Measurements from ENCODE around the gene ALG8.

Gene ALG8

DNA sequence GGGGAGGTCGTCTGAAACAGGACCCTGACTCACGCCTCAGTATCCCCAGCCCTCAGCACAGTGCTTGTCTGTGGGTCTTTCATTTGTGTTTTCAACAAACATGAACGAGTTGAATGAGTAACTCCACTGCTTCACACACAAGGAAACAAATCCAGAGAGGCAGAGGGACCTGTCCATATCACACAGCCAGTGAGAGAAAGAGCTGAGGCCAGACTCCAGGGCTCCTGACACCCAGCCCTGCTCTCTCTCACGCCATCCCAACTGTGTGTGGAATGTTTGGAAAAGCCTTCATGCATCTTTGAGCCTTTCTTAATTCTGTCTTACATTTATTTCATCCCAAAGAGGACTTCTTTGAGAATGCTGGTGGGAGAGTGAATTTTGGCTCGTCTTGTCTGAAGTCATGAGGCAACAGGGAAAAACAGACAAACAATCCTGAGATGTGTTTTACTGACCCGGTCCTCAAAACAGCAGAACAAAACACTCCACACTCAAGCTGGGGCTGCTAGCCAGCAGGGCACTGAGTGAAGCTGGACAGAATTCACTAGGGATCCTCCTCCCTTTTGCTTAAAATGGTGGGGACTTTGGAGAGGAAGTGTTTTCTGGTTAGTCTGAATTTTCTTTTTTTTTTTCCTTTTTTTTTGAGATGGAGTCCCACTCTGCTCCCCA is 19.7 kb upstream of the ALG8 start:
- no peak for DNase-seq (ENCODE audit: low spot score)

DNA sequence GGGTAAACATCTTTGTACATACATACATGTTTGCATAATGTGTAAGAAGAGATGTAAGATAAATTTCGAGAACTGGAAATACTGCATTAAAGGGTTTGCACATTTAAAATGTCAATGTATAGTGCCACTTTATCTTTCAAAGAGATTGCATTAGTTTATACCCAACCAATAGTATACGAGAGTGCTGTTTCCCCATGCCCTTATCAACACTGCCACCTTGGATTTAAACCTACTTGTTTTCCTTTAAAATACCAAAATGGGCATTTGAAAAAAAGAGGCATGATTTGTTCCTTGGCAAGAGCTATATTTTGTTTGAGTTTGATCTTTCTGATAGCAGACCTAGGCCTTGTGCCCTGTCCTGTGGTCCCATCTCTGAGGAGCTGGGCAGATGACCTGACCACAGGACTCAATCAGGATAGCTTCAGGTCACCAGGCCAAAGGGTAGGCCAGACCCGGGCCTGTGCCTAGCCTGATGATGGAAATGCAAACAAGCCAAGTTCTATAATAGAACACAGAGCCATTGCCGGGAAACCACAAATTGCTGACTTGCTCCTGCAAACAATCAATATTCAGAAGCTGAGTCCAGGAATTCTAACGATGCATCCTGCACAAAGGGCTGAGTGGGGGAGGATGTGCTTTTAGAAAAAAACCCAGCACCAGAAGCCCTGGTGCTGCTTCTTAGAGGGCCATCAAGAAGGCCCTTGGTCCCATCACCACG is 16.9 kb upstream of the ALG8 start:
- no peak for DNase-seq (ENCODE audit: low spot score)

DNA sequence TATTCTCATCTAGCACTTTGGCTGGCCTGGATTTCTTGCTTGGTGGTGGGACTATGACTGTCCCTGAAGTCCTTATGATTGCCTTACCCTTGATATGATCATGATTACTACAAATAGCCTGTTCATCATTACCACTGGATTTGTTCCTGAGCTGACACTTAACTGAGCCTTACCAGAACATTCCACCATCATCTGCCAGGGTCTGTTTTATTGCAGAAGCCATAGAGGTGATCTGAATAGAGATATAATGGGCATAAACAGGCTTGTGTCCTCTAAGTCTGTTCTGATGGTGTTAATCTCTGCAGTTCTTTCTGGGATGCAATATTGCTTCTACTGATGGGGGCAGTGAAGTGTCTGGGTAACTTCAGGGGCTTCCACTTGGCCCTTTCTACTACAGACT is 12.4 kb upstream of the ALG8 start:
- DNase-seq (ENCODE audit: low spot score) = no peak

DNA sequence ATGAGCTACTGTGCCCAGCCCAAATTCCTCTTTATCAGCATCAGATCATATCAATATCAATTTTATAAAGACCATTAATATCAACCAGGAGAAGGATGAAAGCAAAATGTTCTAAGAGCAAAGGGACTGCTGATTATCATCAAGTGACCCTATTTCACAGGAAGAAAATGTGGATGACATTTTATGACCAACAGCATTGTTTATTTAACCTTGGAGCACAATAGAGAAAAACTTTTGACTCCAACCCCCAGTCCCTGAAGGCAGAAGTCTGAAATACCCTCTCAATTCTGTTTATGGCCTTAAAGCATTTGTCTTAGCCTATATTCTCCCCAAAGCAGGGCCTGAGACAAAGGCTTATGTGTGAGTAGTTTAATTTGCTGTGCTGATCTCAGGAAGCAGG is 11.3 kb upstream of the ALG8 start:
- no peak for DNase-seq (ENCODE audit: low spot score)

DNA sequence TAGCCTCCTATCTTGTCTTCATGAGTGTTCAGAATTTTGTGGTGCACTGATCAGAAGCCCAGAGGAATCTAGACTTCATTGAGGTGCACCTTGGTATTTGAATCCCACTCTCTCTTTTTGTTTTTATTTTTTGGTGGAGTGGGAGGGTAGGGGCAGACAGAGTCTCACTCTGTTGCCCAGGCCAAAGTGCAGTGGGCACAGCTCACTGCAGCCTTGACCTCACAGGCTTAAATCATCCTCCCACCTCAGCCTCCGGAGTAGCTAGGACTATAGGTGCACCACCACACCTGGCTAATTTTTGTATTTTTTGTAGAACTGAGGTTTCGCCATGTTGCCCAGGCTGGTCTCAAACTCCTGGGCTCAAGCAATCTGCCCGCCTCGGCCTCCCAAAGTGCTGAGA is 10.9 kb upstream of the ALG8 start:
- no peak for DNase-seq (ENCODE audit: low spot score)

DNA sequence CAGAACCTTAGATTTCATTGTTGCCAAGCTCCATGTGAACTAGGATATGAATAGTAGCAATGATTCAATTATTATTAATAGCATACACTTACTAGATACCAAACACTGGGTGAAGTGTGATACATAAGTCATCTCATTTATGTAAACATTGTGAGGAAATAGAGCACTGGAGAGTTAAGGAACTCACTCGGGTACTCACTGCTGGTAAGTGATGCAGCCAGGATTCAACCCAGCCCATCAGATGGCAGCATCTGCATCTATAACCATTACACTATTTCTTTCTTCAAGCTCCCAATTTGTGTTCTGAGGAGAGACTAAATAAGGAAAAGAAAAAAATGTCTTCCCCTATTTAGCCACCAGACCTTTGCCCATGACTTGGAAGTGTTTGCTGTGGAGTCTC is 10.2 kb upstream of the ALG8 start:
- no peak for DNase-seq (ENCODE audit: low spot score)

DNA sequence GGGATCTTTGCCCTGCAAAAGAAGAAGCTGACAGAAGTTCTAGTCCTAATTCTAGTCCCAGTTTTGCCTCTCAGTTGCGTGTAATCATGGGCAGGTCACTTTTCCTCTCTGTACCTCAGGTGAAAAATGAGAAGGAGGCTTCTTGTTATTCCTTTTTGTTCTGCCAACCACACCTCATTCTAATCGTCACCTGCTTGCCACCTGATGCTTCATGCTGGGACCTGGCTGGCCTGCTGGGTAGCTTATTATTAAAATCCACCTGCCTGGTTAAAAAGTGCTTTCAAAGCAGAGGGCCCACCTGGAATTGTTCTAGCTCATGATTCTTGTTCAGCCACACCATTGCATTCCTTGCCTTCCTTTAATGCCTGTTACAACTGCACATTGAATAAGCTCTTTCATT is 8.4 kb upstream of the ALG8 start:
- no peak for DNase-seq (ENCODE audit: low spot score)

DNA sequence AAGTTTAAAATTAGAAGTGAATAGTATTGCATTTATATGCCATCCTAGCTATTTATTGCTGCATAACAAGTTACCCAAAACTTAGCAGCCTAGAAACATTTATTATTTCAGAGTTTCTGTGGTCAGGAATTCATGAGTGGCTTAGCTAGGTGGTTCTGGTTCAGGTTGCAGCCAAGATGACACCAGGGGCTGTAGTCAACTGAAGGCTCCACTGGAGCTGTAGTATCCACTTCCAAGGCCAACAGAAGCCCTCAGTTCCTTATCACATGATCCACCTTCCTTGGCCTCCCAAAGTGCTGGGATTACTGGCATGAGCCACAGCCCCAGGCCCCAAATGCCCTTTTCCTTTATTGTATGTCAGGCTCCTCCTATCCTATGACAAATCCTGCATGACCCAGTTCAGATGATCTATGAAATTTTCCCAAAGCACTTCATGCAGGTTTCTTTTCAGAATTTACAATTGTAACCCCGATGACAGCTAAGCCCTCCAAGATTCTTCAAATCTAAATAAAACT is 6.1 kb upstream of the ALG8 start:
- DNase-seq (ENCODE audit: low spot score) = no peak

DNA sequence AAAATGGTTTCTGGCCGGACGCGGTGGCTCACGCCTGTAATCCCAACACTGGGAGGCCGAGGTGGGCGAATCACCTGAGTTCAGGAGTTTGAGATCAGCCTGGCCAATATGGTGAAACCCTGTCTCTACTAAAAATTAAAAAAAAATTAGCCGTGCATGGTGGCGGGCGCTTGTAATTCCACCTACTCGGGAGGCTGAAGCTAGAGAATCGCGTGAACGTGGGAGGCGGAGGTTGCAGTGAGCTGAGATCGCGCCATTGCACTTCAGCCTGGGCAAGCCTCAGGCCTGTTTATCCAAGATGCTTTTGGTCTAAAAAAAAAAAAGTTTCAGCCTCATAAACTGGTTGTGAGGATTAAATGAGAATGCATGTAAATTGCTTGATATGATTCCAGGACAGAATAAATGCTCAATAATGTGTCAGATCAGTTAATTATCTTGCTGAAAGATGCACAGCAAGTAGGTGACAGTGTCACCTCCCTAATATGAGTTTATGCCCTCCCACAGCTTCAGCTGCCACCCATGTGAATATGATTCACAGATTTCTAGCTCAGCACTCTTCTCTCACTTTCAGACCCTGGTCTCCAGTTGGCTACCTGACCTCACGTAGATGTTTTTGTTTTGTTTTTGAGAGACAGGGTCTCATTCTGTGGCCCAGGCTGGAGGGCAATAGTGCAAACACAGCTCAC is 1.1 kb upstream of the ALG8 start:
- no peak for DNase-seq (ENCODE audit: low spot score)

DNA sequence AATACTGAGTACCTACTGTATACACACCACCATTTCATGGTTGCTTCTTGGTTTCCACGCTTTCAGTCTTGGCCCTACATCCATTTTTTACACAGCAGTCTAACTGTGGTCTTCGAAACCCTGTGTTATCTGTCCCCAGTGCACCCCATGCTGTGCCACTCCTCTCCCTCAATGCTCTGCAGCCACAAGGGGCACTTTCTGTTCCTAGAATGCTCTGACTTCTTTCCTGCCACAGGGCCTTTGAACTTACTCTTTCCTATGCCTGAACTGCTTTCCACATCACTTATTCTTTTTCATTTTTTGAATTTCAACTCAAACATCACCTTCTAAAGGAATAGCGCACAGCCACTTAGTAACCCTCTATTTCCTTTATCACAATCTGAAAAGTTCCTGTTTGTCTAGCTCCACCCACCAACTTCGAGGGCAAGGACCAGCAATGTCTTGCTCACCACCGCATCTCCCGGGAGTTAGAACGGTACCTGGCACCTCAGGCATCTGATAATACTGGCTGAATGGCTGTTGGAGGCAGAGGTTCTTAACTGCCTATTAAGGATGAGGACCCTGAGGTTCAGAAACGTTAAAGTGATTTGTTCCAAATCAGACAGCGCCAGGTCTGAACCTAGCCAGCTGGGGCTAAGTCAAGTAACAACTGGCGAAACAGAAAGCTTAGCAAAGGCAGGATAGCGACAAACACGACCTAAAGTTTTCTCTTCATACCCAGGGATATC is 568 bp downstream of the ALG8 start:
- peak; percentile 16 for DNase-seq (ENCODE audit: low spot score)

DNA sequence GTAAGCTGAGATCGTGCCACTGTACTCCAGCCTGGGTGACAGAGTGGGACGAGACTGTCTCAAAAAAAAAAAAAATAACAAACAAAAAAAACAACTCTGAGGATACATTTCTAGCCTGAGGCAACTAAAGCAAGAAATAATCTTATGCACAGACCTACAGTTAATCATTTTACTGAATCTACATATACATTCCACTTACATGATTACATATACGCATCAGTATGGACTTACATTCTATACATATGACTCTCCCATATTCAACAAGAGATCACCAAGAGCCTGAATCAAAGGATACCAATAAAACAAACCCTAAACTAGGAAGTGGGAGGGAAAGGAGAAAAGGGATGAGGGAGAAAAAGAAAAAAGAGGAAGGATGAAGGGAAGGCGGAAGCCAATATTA is 1.1 kb downstream of the ALG8 start:
- DNase-seq (ENCODE audit: low spot score) = no peak

DNA sequence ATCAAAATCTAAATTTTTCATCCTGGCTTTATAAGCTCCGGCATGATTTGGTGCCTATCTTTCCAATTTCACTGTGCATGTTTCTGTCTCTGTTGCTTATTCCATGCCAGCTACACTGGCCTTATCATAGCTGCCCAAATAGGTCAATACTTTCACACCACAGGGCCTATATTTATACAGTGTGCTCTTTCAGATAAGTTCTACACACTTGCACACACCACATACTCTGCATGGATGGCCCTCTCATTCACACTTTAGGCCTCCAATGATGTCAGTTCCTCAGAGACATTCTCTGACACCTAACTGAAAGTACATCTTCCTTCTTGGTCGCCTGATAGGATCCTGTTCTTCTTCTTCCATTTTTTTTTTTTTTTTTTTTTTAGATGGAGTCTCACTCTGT is 7.0 kb downstream of the ALG8 start:
- no peak for DNase-seq (ENCODE audit: low spot score)

DNA sequence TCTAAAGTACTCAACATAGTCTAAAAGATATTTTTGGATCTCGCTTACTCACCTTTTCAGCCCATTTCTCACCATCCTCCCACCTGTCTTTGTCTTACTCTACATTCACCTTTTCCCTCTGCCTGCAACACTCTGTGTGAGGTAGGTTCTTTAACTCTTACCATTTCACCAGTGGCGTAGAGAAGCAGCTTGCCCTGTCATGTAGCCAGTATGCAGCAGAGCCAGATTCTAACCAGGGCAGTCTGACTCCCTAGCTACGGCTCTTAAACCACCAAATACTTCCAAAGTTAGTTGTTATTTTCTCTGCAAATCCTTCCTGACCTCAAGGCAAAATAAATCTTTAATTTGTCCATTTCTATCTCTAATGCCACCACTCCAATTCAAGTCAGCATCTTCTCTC is 7.5 kb downstream of the ALG8 start:
- no peak for DNase-seq (ENCODE audit: low spot score)

DNA sequence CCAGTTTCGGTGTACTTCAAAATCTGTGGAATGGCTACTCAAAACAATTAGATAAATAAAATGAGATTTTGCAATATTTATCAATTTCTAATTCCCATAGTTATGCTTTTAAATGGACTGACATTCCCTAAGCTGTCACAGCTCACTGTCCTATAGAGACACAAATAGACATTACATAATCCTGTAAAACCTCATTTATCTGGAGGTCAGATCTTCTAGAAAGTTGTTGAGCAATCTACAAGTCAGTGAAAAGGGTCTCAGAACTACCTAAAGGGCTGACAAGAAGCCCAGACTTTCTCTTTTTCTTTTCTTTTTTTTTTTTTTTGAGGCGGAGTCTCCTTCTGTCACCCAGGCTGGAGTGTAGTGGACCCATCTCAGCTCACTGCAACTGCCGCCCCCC is 12.0 kb downstream of the ALG8 start:
- DNase-seq (ENCODE audit: low spot score) = no peak

DNA sequence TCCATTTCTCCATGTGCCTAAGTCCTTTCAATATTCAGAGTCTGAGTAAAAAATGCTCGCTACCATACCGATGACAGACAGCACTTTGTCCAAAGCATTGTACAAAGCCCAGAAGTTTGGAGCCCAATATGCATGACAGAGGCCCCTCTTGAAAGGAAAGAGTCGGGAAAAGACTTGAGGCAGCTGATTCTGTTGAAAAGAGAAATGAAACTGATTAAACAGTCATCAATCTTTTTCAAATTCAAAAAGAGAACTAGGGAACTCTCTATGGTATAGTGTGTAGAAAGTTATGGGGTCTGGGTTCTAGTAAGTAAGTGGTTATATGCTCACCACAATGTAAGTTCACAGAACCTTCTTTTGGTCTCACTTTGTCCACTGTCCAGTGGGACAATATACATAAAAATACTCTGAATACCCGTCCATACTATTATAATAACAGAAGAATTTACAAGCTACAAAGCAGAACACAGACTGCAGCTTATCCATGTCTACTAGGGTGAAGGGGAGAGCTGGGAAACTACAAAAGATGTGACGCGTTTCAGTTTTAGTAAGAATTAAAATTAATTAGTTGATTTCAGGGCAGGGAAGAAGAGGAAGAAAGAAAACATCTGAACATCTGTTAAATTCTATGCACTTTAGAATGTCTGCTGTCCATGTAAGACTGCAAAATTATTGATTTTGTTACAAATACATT is 26.7 kb downstream of the ALG8 start:
- DNase-seq (ENCODE audit: low spot score) = no peak

DNA sequence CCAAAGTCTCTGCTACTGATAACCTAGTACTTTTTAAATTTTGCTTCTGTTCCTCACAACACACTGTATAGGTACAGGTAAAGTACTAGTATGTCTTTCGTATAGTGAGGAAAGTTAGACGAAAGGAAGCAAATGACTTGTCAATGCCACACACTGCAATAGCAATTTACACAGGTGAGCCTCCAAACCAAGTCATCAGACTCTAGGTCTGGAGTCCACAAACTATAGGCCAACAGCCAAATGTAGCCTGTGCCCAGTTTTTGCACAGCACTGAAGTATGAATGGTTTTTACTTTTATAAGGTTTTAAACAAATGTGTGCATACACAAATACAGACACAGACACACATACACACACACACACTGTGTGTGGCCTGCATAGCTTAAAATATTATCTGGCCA is 28.1 kb downstream of the ALG8 start:
- no peak for DNase-seq (ENCODE audit: low spot score)

DNA sequence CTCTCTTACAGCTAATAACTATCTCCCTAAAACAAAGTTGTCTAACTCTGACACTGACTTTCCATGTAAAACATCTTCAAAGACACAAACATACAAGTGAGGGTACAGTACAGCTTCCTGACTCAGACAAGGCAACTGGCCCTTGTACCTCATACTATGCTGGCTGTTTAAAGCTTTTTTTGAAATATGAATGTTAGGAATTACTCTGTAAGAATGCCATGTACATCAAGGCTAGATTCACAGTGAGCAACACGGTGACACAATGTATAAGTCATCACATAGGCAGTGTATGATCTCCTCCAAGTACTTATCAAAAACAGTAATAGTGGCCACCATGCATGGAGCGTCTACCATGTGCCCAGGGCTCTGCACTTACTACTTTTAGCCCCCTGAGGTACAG is 28.6 kb downstream of the ALG8 start:
- DNase-seq (ENCODE audit: low spot score) = no peak

DNA sequence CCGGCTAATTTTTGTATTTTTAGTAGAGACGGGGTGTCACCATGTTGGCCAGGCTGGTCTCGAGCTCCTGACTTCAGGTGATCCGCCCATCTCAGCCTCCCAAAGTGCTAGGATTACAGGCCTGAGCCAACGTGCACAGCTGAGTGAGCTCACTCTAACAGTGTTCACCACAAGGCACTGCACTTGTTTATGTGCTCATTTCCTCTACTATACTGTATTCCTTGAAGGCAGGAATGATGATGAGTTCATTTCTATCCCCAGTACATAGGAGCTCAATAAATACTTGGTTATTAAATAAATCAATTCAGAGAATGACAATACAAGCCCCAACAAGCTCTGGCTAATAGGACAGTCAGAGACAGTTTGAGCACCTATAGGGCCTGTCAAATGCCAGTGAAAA is 29.1 kb downstream of the ALG8 start:
- no peak for DNase-seq (ENCODE audit: low spot score)

DNA sequence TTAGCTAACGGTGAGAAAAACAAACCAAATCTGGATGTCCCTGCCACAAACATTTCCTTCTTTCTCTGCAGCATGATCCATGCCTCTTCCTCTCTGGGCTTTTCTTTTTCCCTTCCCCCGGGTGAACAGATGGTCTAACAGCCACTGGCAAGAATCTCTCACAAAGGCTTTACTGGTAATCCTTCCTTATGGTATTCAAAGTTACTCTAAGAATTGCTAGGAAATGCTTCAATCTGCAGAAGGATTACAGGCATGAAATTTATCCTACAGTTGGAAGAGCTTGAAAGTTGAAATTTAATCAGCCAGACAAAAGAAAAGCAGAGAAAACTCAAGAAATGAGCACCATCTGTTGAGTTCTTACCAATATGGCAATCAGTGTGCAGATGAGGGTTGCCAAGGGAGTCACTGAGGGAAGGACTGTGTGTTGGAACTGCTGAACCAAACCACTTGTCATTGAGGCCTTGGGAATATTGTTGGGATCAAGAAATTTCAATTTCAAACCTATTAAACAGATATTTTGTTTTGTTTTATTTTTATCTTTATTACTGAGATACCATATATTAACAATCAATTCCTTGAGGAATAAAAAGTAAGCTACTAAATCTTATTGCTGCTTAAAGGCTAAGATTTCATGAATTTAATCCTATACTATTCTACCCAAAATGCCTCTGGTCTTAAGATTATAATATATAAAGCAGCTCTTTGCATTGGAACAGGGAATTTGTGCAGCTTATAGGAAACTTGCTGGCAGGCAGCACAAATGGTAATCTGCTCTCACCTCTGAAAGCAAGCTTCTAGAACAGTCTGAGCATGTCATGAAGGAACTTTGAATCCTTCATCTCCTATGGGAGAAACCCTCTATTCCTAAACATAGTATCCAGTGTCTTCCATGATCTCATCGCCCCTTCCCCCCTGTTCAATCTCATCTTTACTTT is 30.1 kb downstream of the ALG8 start:
- DNase-seq (ENCODE audit: low spot score) = no peak

DNA sequence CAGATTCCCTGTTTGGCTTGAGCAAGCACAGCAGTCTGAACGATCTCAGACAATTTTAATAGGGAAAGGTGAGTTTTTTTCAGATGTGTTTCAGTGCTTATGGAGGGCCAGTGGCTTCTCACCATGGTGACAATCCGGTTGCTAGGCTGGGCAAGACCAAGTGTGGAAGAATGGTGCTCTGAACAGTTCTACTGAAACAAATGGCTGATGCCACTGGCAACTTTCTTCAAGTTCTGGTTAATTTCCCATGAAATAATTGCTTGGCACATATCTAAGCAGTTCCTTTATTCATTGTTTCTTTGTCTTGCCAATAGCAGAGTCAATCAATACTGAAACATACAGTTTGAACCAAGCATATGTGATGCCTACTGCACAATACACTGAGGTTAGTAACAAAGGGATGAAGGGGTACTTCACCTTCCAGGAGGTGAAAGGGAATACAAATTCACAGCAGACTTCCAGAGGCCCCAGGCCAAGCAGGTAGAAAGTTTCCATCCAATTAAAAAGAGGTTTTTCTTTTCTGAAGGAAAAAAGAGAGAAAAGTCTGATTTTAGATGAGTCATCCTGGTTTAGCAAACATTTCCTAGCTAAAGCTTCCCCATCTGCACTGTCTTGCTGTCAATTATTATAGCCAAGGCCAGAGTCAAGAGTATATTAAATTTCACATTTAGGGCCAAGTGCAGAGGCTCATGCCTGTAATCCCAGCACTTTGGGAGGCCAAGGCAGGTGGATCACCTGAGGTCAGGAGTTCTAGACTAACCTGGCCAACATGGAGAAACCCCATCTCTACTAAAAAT is 38.6 kb downstream of the ALG8 start:
- no peak for DNase-seq (ENCODE audit: low spot score)
